Bronchial epithelial cell (primary cell): ENCODE results near the gene GALNT14. TPM values are rescaled to one million over a fixed set of nuclear protein-coding genes. Genes with fewer than 3 reads are reported as not detected.

ENCODE experiments used
- DNase-seq: peaks from one replicate; pipeline ENCODE4 v3.0.0-alpha.2; 2010; ENCODE audit warnings: low read depth
- FAIRE-seq: peaks from 2 replicates; lab custom pipeline; 2011; peaks lifted over from hg19 to GRCh38; lab: Jason Lieb, UNC
- H3K27me3 ChIP-seq: 2 replicates; pipeline ENCODE4 v1.5.1; 2011; ENCODE audit warnings: low read length; ENCODE audit not compliant: control insufficient read depth, insufficient read depth
- H3K36me3 ChIP-seq: 2 replicates; pipeline ENCODE4 v1.5.1; 2011; ENCODE audit warnings: low read length; ENCODE audit not compliant: control insufficient read depth, insufficient read depth
- H3K4me3 ChIP-seq: 2 replicates; pipeline ENCODE4 v1.5.1; 2011; ENCODE audit warnings: mild to moderate bottlenecking, low read depth, low read length, control low read depth
- total RNA-seq: library from RNA; depleted of rRNA; stranded (reverse); fragments of >200 nt; gene quantifications from 2 replicates; pipeline ENCODE4 v1.2.1, GENCODE V29; 2014
- TF ChIP-seq, protein P1 (sequence below): IDR thresholded peaks from 2 replicates; pipeline ENCODE4 v1.5.1; 2011; ENCODE audit warnings: mild to moderate bottlenecking, moderate library complexity, low read length, control low read depth, inconsistent platforms; ENCODE audit not compliant: insufficient read depth, severe bottlenecking

GALNT14 gene
- total RNA-seq, 1 donor from 2014 or later: 12.4 TPM

DNA sequence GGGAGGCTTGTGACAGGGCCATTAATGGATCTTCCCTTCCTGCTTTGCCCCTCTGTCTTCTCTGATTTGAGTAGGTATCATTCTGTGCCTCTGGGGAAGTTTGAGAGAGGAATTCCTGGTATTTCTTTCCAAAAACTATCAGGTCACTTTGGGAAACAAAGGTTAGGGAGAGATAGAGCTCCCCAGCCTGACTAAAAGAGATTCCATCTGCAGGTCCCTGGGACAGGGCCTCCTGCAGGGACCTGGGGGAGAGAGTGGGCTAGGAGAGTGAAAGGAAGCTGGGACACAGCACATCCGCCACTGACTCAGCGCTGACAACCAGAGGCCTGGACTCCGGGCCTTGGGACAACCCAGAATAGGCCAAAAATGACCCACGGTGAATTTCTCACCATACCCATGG is 6.4 kb downstream of the GALNT14 start:
- TF ChIP-seq, protein P1, sequence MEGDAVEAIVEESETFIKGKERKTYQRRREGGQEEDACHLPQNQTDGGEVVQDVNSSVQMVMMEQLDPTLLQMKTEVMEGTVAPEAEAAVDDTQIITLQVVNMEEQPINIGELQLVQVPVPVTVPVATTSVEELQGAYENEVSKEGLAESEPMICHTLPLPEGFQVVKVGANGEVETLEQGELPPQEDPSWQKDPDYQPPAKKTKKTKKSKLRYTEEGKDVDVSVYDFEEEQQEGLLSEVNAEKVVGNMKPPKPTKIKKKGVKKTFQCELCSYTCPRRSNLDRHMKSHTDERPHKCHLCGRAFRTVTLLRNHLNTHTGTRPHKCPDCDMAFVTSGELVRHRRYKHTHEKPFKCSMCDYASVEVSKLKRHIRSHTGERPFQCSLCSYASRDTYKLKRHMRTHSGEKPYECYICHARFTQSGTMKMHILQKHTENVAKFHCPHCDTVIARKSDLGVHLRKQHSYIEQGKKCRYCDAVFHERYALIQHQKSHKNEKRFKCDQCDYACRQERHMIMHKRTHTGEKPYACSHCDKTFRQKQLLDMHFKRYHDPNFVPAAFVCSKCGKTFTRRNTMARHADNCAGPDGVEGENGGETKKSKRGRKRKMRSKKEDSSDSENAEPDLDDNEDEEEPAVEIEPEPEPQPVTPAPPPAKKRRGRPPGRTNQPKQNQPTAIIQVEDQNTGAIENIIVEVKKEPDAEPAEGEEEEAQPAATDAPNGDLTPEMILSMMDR: no peak
- H3K36me3 ChIP-seq: no peaks in the 10 kb centered on the region
- no peak overlapping the region for H3K4me3 ChIP-seq
- no peaks in the 10 kb centered on the region for H3K27me3 ChIP-seq
- no peak for FAIRE-seq
- DNase-seq: no peak

GRCh38 chr2:31129375-31130171 is 8.7 kb downstream of the GALNT14 start:
- FAIRE-seq (no peak), DNase-seq (no peak)
- Histone ChIP-seq H3K27me3 (no peaks in the 10 kb centered on the region), H3K36me3 (no peaks in the 10 kb centered on the region), H3K4me3 (no peak overlapping the region)
- TF ChIP-seq, protein P1: no peak

DNA sequence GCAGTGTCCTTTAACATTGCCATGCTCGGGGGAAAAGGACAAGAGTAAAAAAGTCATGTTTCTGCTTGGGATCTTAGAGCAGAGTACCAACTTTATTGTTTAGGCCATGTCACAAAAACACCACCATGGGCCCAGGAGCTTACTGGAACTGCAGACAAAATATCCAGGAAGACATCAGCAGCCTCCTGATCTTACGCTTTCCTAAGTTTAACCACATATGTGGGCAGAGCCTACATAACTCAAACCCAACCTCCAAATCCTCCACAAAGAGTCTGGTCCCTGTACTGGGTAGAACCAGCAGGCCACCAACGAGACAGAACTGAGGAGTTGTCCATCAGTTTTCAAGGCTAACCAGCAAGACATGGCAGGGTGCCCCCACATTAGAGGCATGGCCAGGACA is 10.3 kb downstream of the GALNT14 start:
- no peak for DNase-seq
- TF ChIP-seq, protein P1: no peak
- FAIRE-seq: no peak

GRCh38 chr2:31125918-31126695 is 12.1 kb downstream of the GALNT14 start:
- TF ChIP-seq, protein P1: no peak
- Histone ChIP-seq H3K4me3 (no peak overlapping the region), H3K36me3 (no peaks in the 10 kb centered on the region), H3K27me3 (no peaks in the 10 kb centered on the region)
- FAIRE-seq: no peak
- no peak for DNase-seq

More for the DNA sequence above, 10.3 kb downstream of the GALNT14 start:
- no peak overlapping the region for H3K4me3 ChIP-seq
- H3K27me3 ChIP-seq: no peaks in the 10 kb centered on the region
- H3K36me3 ChIP-seq: no peaks in the 10 kb centered on the region

DNA sequence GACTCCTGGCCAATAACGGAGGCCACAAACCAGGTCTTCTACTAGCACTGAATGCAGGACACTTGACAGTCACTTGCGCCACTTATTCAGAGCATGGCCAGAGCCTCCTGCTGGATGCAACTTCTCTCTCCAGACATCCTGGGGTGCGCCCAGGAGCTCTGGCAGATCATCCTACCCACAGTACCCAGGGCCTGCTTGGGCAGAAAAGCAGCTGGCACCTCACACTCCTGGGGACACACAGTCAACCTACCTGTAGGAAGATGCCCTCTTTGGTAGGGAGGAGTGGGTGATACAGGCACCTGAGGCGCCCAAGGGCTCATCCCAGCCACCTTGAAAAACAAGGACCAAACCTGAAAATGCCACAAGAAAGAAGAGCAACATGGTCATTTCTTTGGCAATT is 13.3 kb downstream of the GALNT14 start:
- FAIRE-seq (no peak), DNase-seq (no peak)
- Histone ChIP-seq H3K4me3 (no peak overlapping the region), H3K36me3 (no peaks in the 10 kb centered on the region), H3K27me3 (no peaks in the 10 kb centered on the region)
- TF ChIP-seq, protein P1: no peak
